Suprapubic skin (tissue), 4 donors: ENCODE results near the gene PC. TPM values are rescaled to one million over a fixed set of nuclear protein-coding genes. Genes with fewer than 3 reads are reported as not detected.
A peak's percentile ranks its signal among the peaks of the same experiment; 100 is the strongest.

Experiments used
- DNase-seq, 2 donors: peaks; one replicate each; pipeline ENCODE4 v3.0.0-alpha.2; 2019; ENCODE audit warnings: low spot score in 2 of 2
- H3K27ac ChIP-seq: fragments of 200-600 bp; sonication (generic); one replicate; pipeline ENCODE4 v1.5.1; 2019
- H3K27me3 ChIP-seq: fragments of 200-600 bp; sonication (generic); one replicate; pipeline ENCODE4 v1.5.1; 2019
- H3K36me3 ChIP-seq: fragments of 200-600 bp; sonication (generic); one replicate; pipeline ENCODE4 v1.5.1; 2019
- H3K4me1 ChIP-seq: fragments of 200-600 bp; sonication (generic); one replicate; pipeline ENCODE4 v1.5.1; 2019
- H3K4me3 ChIP-seq: fragments of 200-600 bp; sonication (generic); one replicate; pipeline ENCODE4 v1.5.1; 2019; ENCODE audit warnings: mild to moderate bottlenecking
- H3K9me3 ChIP-seq: fragments of 200-600 bp; sonication (generic); one replicate; pipeline ENCODE4 v1.5.1; 2019
- CTCF ChIP-seq, 2 donors: fragments of 200-600 bp in 1 of 2; fragments of 450-650 bp in 1 of 2; sonication (generic) in 1 of 2; IDR thresholded peaks; one replicate each; pipeline ENCODE4 v1.5.1; 2016 to 2019; ENCODE audit warnings: antibody characterized with exemption in 2 of 2, mild to moderate bottlenecking in 1 of 2, moderate library complexity in 1 of 2
- EP300 ChIP-seq: sonication (generic); formaldehyde crosslinking; IDR thresholded peaks from one replicate; pipeline ENCODE4 v1.6.1; 2017; ENCODE audit warnings: antibody characterized with exemption
- POLR2A ChIP-seq, 2 donors: fragments of 450-650 bp; IDR thresholded peaks; one replicate each; pipeline ENCODE4 v1.6.1; 2017; ENCODE audit warnings: antibody characterized with exemption in 2 of 2, mild to moderate bottlenecking in 2 of 2, moderate library complexity in 2 of 2
- POLR2AphosphoS5 ChIP-seq, 3 donors: sonication (generic); formaldehyde crosslinking; IDR thresholded peaks; one replicate each; pipeline ENCODE4 v1.6.1; 2017; ENCODE audit warnings: antibody characterized with exemption in 3 of 3
- WGBS: methylation state at CpG from one replicate; pipeline ENCODE4 v1.1.5; 2018; 5-methylcytosine and 5-hydroxymethylcytosine counted together
- total RNA-seq, 4 donors: library from RNA; depleted of rRNA; stranded (reverse); fragments of >200 nt; gene quantifications; one replicate each; pipeline ENCODE4 v1.1.0, GENCODE V29; 2016

PC gene
- total RNA-seq, 4 donors from 2014 or later: 10.8 to 25.4 (median 13.9) TPM

DNA sequence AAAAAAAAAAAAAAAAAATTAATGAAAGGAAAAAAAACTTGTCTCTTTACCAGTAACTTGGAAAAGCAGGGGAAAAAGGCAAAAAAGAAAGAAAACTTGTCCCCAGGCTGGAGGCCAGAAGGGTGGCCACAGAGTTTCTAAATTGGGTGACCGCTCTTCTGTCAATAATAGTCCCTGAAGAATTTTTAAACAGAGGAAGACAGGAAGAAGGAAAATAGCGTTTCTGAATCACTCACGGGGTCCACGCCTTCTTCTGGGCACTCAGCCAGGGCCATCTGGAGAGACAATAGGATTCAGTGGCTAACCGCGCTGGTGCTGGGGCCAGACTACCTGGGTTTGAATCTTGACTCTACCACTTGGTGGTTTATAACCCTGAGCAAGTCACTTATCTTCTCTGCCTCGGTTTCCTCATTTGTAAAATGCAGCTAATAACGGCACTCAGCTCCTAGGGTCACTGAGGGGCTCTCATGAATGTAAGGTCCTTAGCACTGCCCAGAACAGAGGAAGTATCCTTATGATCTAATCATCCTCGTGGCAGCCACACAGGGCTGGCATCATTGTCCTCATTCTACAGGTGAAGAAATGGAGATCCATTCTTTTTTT is 23.9 kb upstream of the PC start:
- Histone ChIP-seq H3K27me3 (no peaks in the 10 kb centered on the region), H3K9me3 (no peaks in the 10 kb centered on the region), H3K4me3 (no peak overlapping the region), H3K27ac (no peak overlapping the region), H3K4me1 (peaks cover 20% of the 10 kb centered on the region), H3K36me3 (no peaks in the 10 kb centered on the region)
- whole genome bisulfite sequencing: 21% methylated on average over 9 of the region's 9 CpGs
- peak; percentile 80 to 88 for DNase-seq
- TF ChIP-seq POLR2AphosphoS5 (IDR thresholded peaks at IDR 0.05): no peak
- TF ChIP-seq POLR2A (IDR thresholded peaks at IDR 0.05): no peak
- TF ChIP-seq CTCF (IDR thresholded peaks at IDR 0.05): no peak
- no peak for TF ChIP-seq EP300

DNA sequence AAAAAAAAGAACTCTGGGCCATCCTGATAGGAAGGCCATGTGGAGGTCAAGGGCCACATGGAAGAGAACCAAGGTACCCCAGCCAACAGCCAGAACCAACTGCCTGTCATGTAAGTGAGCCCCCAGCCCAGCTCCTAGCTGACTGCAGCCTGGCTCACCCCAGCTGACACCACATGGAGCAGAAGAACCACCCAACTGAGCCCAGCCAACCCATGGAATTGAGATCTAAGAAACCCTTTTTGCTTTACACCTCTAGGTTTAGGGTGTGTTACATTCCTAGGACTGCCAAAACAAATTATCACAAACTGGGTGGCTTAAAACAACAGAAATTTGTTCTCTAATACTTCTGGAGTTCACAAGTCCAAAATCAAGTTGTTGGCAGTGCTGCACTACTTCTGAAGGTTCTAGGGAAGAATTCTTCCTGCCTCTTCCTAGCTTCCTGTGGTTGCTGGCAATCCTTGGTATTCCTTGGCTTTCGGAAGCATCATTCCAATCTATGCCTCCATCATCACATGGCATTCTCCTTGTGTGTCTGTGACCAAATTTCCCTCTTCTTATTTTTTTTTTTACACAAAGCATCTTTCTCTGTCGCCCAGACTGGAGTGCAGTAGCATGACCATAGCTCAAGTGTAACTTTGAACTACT is 21.3 kb upstream of the PC start:
- WGBS: 83% methylated on average over 2 of the region's 2 CpGs
- Histone ChIP-seq H3K27ac (no peak overlapping the region), H3K9me3 (no peaks in the 10 kb centered on the region), H3K36me3 (no peaks in the 10 kb centered on the region), H3K4me1 (peaks cover 19% of the 10 kb centered on the region), H3K4me3 (no peak overlapping the region), H3K27me3 (no peaks in the 10 kb centered on the region)
- TF ChIP-seq POLR2A (IDR thresholded peaks at IDR 0.05) (no peak), POLR2AphosphoS5 (IDR thresholded peaks at IDR 0.05) (no peak), CTCF (IDR thresholded peaks at IDR 0.05) (no peak), EP300 (no peak)
- DNase-seq: no peak

DNA sequence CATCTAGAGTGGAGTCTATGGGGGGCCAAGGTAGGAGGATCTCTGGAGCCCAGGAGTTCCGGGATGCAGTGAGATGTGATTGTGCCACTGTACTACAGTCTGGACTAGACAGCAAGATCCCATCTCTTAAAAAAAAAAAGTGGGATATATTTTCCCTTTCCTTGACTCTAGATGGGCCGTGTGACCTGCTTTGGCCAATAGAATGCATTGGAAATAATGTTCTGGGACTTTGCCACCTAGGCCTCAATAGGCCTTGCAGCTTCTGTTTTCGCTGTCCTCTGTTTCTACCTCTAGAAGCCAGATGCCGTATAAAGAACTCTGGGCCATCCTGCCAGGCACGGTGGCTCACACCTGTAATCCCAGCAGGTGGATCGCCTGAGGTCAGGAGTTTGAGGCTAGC is 20.5 kb upstream of the PC start:
- Histone ChIP-seq H3K4me1 (peaks cover 11% of the 10 kb centered on the region), H3K27me3 (no peaks in the 10 kb centered on the region), H3K36me3 (no peaks in the 10 kb centered on the region), H3K9me3 (no peaks in the 10 kb centered on the region), H3K4me3 (no peak overlapping the region), H3K27ac (no peak overlapping the region)
- 98% methylated on average over 6 of the region's 6 CpGs for WGBS
- TF ChIP-seq POLR2A (IDR thresholded peaks at IDR 0.05) (no peak), EP300 (no peak), POLR2AphosphoS5 (IDR thresholded peaks at IDR 0.05) (no peak), CTCF (IDR thresholded peaks at IDR 0.05) (no peak)
- no peak for DNase-seq

DNA sequence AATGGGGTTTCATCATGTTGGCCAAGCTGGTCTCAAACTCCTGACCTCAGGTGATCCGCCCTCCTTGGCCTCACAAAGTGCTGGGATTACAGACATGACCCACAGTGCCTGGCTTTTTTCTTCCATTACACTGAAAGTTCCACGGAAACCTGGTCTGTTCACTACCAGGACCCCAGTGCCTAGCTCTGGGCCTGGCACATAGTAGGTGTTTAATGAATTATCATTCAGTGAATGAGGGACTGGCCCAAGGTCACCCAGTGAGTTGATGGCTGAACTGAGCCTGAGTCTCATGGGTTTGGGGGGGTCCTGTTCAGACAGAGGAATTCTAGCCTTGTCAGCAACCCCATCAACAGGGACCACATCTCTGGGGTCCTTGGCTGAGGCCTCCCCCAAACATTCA is 20.0 kb upstream of the PC start:
- Histone ChIP-seq H3K27me3 (no peaks in the 10 kb centered on the region), H3K27ac (no peak overlapping the region), H3K9me3 (no peaks in the 10 kb centered on the region), H3K4me3 (no peak overlapping the region), H3K4me1 (peaks cover 11% of the 10 kb centered on the region), H3K36me3 (no peaks in the 10 kb centered on the region)
- WGBS: 93% methylated on average over 2 of the region's 2 CpGs
- DNase-seq: no peak
- no peak for TF ChIP-seq CTCF (IDR thresholded peaks at IDR 0.05)

- Histone ChIP-seq H3K4me1 (peaks cover 7% of the 10 kb centered on the region), H3K27me3 (no peaks in the 10 kb centered on the region), H3K27ac (no peak overlapping the region), H3K4me3 (no peak overlapping the region), H3K36me3 (no peaks in the 10 kb centered on the region), H3K9me3 (no peaks in the 10 kb centered on the region)
- DNase-seq: no peak
- WGBS: 87% methylated on average over 6 of the region's 6 CpGs
- TF ChIP-seq EP300: no peak
Measured at GRCh38 chr11:66976925-66977324, 18.7 kb upstream of the PC start.
